Neural progenitor cell (in vitro differentiated cells): ENCODE measurements around the gene WIZ. TPM values are rescaled to one million over a fixed set of nuclear protein-coding genes. Genes with fewer than 3 reads are reported as not detected.

Source experiments
- DNase-seq: peaks from one replicate; pipeline ENCODE4 v3.0.0-alpha.2; 2016; ENCODE audit warnings: low spot score
- H2AFZ ChIP-seq: fragments of 200-600 bp; sonication (generic); replicated peaks from 2 replicates; pipeline ENCODE4 v1.6.1; 2016; ENCODE audit warnings: antibody characterized with exemption
- H3F3A ChIP-seq: fragments of 200-600 bp; sonication (generic); 2 replicates; pipeline ENCODE4 v1.6.1; 2016; ENCODE audit warnings: antibody characterized with exemption, low read depth
- H3K27ac ChIP-seq: fragments of 200-600 bp; sonication (generic); 2 replicates; pipeline ENCODE4 v1.5.1; 2016; ENCODE audit warnings: mild to moderate bottlenecking
- H3K27me3 ChIP-seq: fragments of 200-600 bp; sonication (generic); 2 replicates; pipeline ENCODE4 v1.6.1; 2016; ENCODE audit warnings: mild to moderate bottlenecking, moderate library complexity
- H3K36me3 ChIP-seq: fragments of 200-600 bp; sonication (generic); 2 replicates; pipeline ENCODE4 v1.5.1; 2016
- H3K4me1 ChIP-seq: fragments of 200-600 bp; sonication (generic); 2 replicates; pipeline ENCODE4 v1.6.1; 2016; ENCODE audit warnings: mixed run types
- H3K4me2 ChIP-seq: fragments of 200-600 bp; sonication (generic); 2 replicates; pipeline ENCODE4 v1.6.1; 2016
- H3K4me3 ChIP-seq: fragments of 200-600 bp; sonication (generic); 2 replicates; pipeline ENCODE4 v1.5.1; 2016
- H3K79me2 ChIP-seq: fragments of 200-600 bp; sonication (generic); 2 replicates; pipeline ENCODE4 v1.6.1; 2016; ENCODE audit warnings: low read depth
- H3K9ac ChIP-seq: fragments of 200-600 bp; sonication (generic); 2 replicates; pipeline ENCODE4 v1.6.1; 2016
- H3K9me3 ChIP-seq: fragments of 200-600 bp; sonication (generic); 2 replicates; pipeline ENCODE4 v1.5.1; 2016; ENCODE audit warnings: low read depth
- H4K20me1 ChIP-seq: fragments of 200-600 bp; sonication (generic); 2 replicates; pipeline ENCODE4 v1.6.1; 2016; ENCODE audit warnings: low read depth
- H3K27ac Mint-ChIP-seq: 3 replicates; pipeline ENCODE4 v1.8.0; 2021; ENCODE audit warnings: mixed read lengths
- H3K27me3 Mint-ChIP-seq: 2 replicates; pipeline ENCODE4 v1.8.0; 2022; ENCODE audit warnings: low read depth, mild to moderate bottlenecking, inconsistent platforms, moderate library complexity, mixed read lengths; ENCODE audit not compliant: insufficient read depth
- H3K36me3 Mint-ChIP-seq: 3 replicates; pipeline ENCODE4 v1.8.0; 2021; ENCODE audit warnings: mixed read lengths
- H3K4me1 Mint-ChIP-seq: 3 replicates; pipeline ENCODE4 v1.8.0; 2021; ENCODE audit warnings: mixed read lengths
- H3K4me3 Mint-ChIP-seq: 3 replicates; pipeline ENCODE4 v1.8.0; 2021; ENCODE audit warnings: mild to moderate bottlenecking, moderate library complexity, mixed read lengths
- H3K9me3 Mint-ChIP-seq: 3 replicates; pipeline ENCODE4 v1.8.0; 2020; ENCODE audit warnings: mixed read lengths
- EZH2 ChIP-seq: fragments of 200-600 bp; sonication (generic); IDR thresholded peaks from 2 replicates; pipeline ENCODE4 v1.6.1; 2017; ENCODE audit warnings: antibody characterized with exemption, mild to moderate bottlenecking, moderate library complexity
- EZH2phosphoT487 ChIP-seq: fragments of 200-600 bp; sonication (generic); IDR thresholded peaks from 2 replicates; pipeline ENCODE4 v1.6.1; 2017; ENCODE audit warnings: antibody characterized with exemption
- total RNA-seq: library from RNA; depleted of rRNA; stranded (reverse); fragments of >200 nt; gene quantifications from 2 replicates; pipeline ENCODE4 v1.2.3, GENCODE V29; 2015; ENCODE audit warnings: low replicate concordance
- TF ChIP-seq, protein P1 (sequence below): fragments of 200-600 bp; sonication (generic); IDR thresholded peaks from 2 replicates; pipeline ENCODE4 v1.5.1; 2017; ENCODE audit warnings: antibody characterized with exemption, mild to moderate bottlenecking

The WIZ gene
- total RNA-seq, 1 donor from 2014 or later: 9.1 TPM

DNA sequence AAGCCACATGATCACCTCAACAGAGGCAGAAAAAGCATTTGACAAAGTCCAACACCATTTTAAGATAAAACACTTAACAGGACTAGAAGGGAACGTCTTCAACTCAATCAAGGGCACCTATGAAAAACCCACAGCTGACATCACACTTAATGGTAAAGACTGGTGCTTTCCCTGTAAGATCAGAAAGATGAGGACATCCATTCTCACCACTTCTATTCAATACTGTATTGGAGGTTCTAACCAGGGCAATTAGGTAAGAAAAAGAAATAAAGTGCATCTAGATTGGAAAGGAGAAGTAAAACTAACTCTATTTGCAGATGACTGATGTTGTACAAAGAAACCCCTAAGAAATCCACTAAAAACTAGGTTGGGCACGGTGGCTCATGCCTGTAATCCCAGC, 58.9 kb downstream of the WIZ start:
- no peak overlapping the region for H3K27ac Mint-ChIP-seq
- H3K27ac ChIP-seq: no peak overlapping the region
- H3K4me1 ChIP-seq: no peaks in the 10 kb centered on the region
- peaks cover 13% of the 10 kb centered on the region for H4K20me1 ChIP-seq
- no peak overlapping the region for H3K4me3 Mint-ChIP-seq
- H3K36me3 ChIP-seq: peaks cover 8% of the 10 kb centered on the region
- no peak overlapping the region for H3K4me2 ChIP-seq
- no peaks in the 10 kb centered on the region for H3K27me3 ChIP-seq
- H3K4me3 ChIP-seq: no peak overlapping the region
- H3K9me3 ChIP-seq: no peaks in the 10 kb centered on the region
- H3K27me3 Mint-ChIP-seq: peaks cover 2% of the 10 kb centered on the region
- peaks cover 34% of the 10 kb centered on the region for H3K36me3 Mint-ChIP-seq
- no peaks in the 10 kb centered on the region for H3K9me3 Mint-ChIP-seq
- no peak for DNase-seq
- TF ChIP-seq, protein P1, sequence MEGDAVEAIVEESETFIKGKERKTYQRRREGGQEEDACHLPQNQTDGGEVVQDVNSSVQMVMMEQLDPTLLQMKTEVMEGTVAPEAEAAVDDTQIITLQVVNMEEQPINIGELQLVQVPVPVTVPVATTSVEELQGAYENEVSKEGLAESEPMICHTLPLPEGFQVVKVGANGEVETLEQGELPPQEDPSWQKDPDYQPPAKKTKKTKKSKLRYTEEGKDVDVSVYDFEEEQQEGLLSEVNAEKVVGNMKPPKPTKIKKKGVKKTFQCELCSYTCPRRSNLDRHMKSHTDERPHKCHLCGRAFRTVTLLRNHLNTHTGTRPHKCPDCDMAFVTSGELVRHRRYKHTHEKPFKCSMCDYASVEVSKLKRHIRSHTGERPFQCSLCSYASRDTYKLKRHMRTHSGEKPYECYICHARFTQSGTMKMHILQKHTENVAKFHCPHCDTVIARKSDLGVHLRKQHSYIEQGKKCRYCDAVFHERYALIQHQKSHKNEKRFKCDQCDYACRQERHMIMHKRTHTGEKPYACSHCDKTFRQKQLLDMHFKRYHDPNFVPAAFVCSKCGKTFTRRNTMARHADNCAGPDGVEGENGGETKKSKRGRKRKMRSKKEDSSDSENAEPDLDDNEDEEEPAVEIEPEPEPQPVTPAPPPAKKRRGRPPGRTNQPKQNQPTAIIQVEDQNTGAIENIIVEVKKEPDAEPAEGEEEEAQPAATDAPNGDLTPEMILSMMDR: no peak
- no peak for TF ChIP-seq EZH2
- no peak for TF ChIP-seq EZH2phosphoT487
- peaks cover 83% of the 10 kb centered on the region for H3K79me2 ChIP-seq
- H2AFZ ChIP-seq: no peak overlapping the region
- H3F3A ChIP-seq: peaks cover 8% of the 10 kb centered on the region
- H3K4me1 Mint-ChIP-seq: no peaks in the 10 kb centered on the region
- H3K9ac ChIP-seq: no peak overlapping the region

DNA sequence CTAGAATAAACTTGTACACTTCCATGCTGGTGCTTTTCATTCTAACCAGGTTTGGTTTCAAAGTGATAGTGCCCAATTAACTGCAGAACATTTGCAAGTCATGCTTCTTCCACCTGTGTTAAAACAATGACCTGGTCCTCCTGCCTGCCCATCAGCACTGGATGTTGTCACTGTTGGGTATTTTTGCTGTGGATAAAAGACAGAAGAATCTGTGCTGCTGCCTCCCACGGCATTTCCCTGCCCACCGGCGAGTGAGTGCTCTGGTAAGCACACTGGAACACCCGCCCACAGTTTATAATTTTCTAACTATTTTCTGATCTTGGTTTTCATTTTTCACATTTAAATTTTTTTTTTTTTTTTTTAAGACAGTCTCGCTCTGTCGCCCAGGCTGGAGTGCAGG, 67.9 kb downstream of the WIZ start:
- H3K79me2 ChIP-seq: peaks cover 68% of the 10 kb centered on the region
- no peak overlapping the region for H3K9ac ChIP-seq
- H4K20me1 ChIP-seq: peaks cover 35% of the 10 kb centered on the region
- Mint-ChIP-seq H3K4me3 (peak overlapping the region; percentile 81), H3K4me1 (peaks cover 28% of the 10 kb centered on the region), H3K9me3 (no peaks in the 10 kb centered on the region), H3K27me3 (peaks cover 5% of the 10 kb centered on the region), H3K27ac (no peak overlapping the region), H3K36me3 (peaks cover 8% of the 10 kb centered on the region)
- H3K4me1 ChIP-seq: peaks cover 9% of the 10 kb centered on the region
- TF ChIP-seq, protein P1: no peak
- TF ChIP-seq EZH2 (no peak), EZH2phosphoT487 (no peak)
- no peak for DNase-seq
- H3K27me3 ChIP-seq: no peaks in the 10 kb centered on the region
- H3F3A ChIP-seq: peaks cover 48% of the 10 kb centered on the region
- no peak overlapping the region for H2AFZ ChIP-seq
- no peak overlapping the region for H3K27ac ChIP-seq
- no peak overlapping the region for H3K4me3 ChIP-seq
- peaks cover 3% of the 10 kb centered on the region for H3K36me3 ChIP-seq
- H3K4me2 ChIP-seq: no peak overlapping the region
- H3K9me3 ChIP-seq: no peaks in the 10 kb centered on the region

DNA sequence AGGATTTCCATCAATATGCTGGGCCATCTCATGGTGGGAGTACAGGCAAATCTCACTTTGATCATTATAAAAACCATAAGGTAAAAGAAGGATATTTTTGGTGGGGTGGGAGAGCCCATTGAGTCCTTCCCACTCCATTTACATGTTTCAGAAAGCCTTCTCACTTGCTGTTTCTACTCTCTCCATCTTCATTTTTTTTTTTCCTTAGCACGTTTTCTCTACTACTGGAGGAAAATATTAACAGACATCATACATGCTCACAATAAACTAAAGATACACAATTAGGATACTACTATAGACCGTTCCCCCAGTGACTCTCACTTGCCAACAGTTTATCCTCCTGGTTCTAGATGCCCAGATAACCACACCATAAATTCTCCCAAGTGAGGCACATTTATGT, 68.3 kb downstream of the WIZ start:
- H3F3A ChIP-seq: peaks cover 48% of the 10 kb centered on the region
- Mint-ChIP-seq H3K27ac (no peak overlapping the region), H3K4me3 (peak overlapping the region; percentile 81), H3K27me3 (peaks cover 5% of the 10 kb centered on the region), H3K36me3 (peaks cover 7% of the 10 kb centered on the region), H3K4me1 (peaks cover 32% of the 10 kb centered on the region), H3K9me3 (no peaks in the 10 kb centered on the region)
- TF ChIP-seq, protein P1: no peak
- no peak for TF ChIP-seq EZH2
- TF ChIP-seq EZH2phosphoT487: no peak
- H4K20me1 ChIP-seq: peaks cover 39% of the 10 kb centered on the region
- H3K4me1 ChIP-seq: peaks cover 9% of the 10 kb centered on the region
- H3K4me3 ChIP-seq: no peak overlapping the region
- peaks cover 3% of the 10 kb centered on the region for H3K36me3 ChIP-seq
- no peaks in the 10 kb centered on the region for H3K9me3 ChIP-seq
- no peaks in the 10 kb centered on the region for H3K27me3 ChIP-seq
- no peak overlapping the region for H3K4me2 ChIP-seq
- H3K9ac ChIP-seq: no peak overlapping the region
- H3K27ac ChIP-seq: peak overlapping the region; percentile 78
- no peak for DNase-seq
- H2AFZ ChIP-seq: no peak overlapping the region
- H3K79me2 ChIP-seq: peaks cover 69% of the 10 kb centered on the region
